Left lung (tissue), 10 donors: ENCODE measurements around the gene GP2. TPM values are rescaled to one million over a fixed set of nuclear protein-coding genes. Genes with fewer than 3 reads are reported as not detected.

Source experiments
- ATAC-seq: fragments of 200-7000 bp; cut with Tn5 transposase; one replicate; pipeline ENCODE4 v1.9.1; 2020; ENCODE audit warnings: moderate library complexity
- DNase-seq, 4 donors: peaks; one replicate each; pipeline ENCODE4 v3.0.0-alpha.2; 2013 to 2020
- H3K27ac ChIP-seq, 2 donors: fragments of 200-600 bp; sonication (generic) in 1 of 2; one replicate each; pipeline versions ENCODE4 v1.5.0 to v1.8.0; 2020 to 2021
- H3K27me3 ChIP-seq, 2 donors: fragments of 200-600 bp; sonication (generic) in 1 of 2; one replicate each; pipeline versions ENCODE4 v1.5.0 to v1.8.0; 2020 to 2021
- H3K36me3 ChIP-seq, 2 donors: fragments of 200-600 bp; sonication (generic) in 1 of 2; one replicate each; pipeline versions ENCODE4 v1.5.0 to v1.8.0; 2020 to 2021
- H3K4me1 ChIP-seq, 2 donors: fragments of 200-600 bp; one replicate each; pipeline ENCODE4 v1.8.0; 2021
- H3K4me3 ChIP-seq, 2 donors: fragments of 200-600 bp; sonication (generic) in 1 of 2; one replicate each; pipeline versions ENCODE4 v1.5.0 to v1.8.0; 2020 to 2021; ENCODE audit warnings: mild to moderate bottlenecking in 1 of 2
- H3K9me3 ChIP-seq, 2 donors: fragments of 200-600 bp; sonication (generic) in 1 of 2; one replicate each; pipeline versions ENCODE4 v1.5.0 to v1.8.0; 2020 to 2021
- CTCF ChIP-seq, 2 donors: fragments of 200-600 bp; sonication (generic) in 1 of 2; IDR thresholded peaks; one replicate each; pipeline versions ENCODE4 v1.5.0 to v1.8.0; 2021; ENCODE audit warnings: antibody characterized with exemption in 2 of 2
- intact Hi-C, 2 donors: fragments of 100-400 bp; cut with DNase I; formaldehyde crosslinking; loops; one replicate each; pipeline versions ENCODE4 v1.11.2 to v1.14.2; 2022
- polyA plus RNA-seq, 6 donors: library from polyadenylated mRNA; unstranded; fragments of 120-200 nt; gene quantifications; one replicate each; pipeline ENCODE4 v1.2.1, GENCODE V29; 2013; ENCODE audit not compliant: insufficient read length in 6 of 6
- total RNA-seq, 2 donors: library from RNA; stranded (reverse); fragmentation: NEBNext Ultra II Directional; extraction: Animal tissue kit (Norgen Biotek cat#: 25700); gene quantifications; one replicate each; pipeline ENCODE4 v1.2.1, GENCODE V29; 2021
- donor health status: DM: no; HTN: yes; CAD: no.
- donor health status: DM: no; HTN: no; CAD: no.

Gene GP2
- total and polyA plus RNA-seq, 8 donors = 0.07 to 0.24 (median 0.10) TPM; not detected in 4

DNA sequence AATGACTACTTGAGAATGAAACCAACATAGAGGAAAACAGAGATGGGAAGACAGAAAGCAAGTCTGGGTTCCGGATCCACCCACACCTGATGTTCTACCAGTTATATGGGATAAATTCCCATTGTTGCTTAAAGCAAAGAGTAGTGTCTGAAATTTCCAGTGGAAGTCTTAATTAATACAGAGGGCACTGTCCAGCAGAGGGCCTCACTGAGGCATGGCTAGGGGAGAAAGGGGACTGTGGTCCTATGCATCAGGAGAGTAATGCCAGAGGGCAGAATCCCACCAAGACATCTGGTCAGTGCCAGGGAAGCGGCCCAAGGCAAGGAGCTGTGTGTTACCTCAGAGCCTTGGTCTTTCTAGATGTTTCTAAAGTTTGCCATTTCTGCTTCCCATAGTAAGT lies 32.7 kb upstream of the GP2 start:
- no peak for TF ChIP-seq CTCF (IDR thresholded peaks at IDR 0.05)
- DNase-seq (no peak), ATAC-seq (no peak)
- Histone ChIP-seq H3K4me1 (no peaks in the 10 kb centered on the region), H3K4me3 (no peak overlapping the region), H3K9me3 (no peaks in the 10 kb centered on the region), H3K27me3 (peaks cover 0 to 11% of the 10 kb centered on the region in 2 donors), H3K36me3 (no peaks in the 10 kb centered on the region), H3K27ac (no peak overlapping the region)
- intact Hi-C loops = no loop called here

GRCh38 chr16:20355114-20355782 lies 27.9 kb upstream of the GP2 start:
- intact Hi-C loops = no loop called here
- H3K9me3 ChIP-seq = no peaks in the 10 kb centered on the region
- no peak for TF ChIP-seq CTCF (IDR thresholded peaks at IDR 0.05)
- no peak for ATAC-seq
- no peaks in the 10 kb centered on the region for H3K36me3 ChIP-seq
- peaks cover 0 to 18% of the 10 kb centered on the region in 2 donors for H3K27me3 ChIP-seq
- H3K27ac ChIP-seq = no peak overlapping the region
- H3K4me1 ChIP-seq = no peaks in the 10 kb centered on the region
- H3K4me3 ChIP-seq = no peak overlapping the region
- DNase-seq = no peak

GRCh38 chr16:20353379-20353778 lies 26.1 kb upstream of the GP2 start:
- no peak overlapping the region for H3K27ac ChIP-seq
- no peak for ATAC-seq
- H3K4me1 ChIP-seq = no peaks in the 10 kb centered on the region
- H3K9me3 ChIP-seq = no peaks in the 10 kb centered on the region
- DNase-seq = no peak
- TF ChIP-seq CTCF (IDR thresholded peaks at IDR 0.05) = no peak
- intact Hi-C loops = no loop called here
- H3K36me3 ChIP-seq = no peaks in the 10 kb centered on the region
- H3K4me3 ChIP-seq = no peak overlapping the region
- H3K27me3 ChIP-seq = peaks cover 0 to 35% of the 10 kb centered on the region in 2 donors

DNA sequence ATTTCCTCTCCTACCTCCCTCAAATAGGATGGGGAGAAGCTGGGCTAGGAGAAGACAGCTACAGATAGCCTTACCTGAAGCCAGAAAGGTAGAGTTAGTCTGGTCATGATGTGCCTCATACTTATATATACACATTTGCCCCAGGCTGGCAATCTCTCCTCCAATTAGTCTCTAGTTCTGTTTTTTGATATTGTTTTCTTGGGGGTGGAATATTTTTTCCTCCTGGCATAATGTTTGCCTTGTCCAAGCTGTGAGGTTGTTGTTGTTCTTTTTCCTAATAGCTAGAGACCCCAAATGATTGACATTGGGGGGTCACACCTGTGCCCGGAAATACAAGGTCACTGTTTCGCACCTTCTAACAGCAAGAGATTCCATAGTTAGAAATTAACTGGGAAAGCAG lies 25.3 kb upstream of the GP2 start, which contains the start of gene UMOD:
Gene UMOD, minus strand, starts transcription at position 101 of the 400 bp plus-strand sequence. CDS start 1,978 bp downstream, outside the sequence.
- intact Hi-C loops = no loop called here
- no peak for TF ChIP-seq CTCF (IDR thresholded peaks at IDR 0.05)
- Histone ChIP-seq H3K27ac (no peak within 1 kb of the TSS), H3K27me3 (peaks cover 0 to 43% of the 10 kb centered on the region in 2 donors), H3K4me3 (no peak within 1 kb of the TSS), H3K4me1 (no peaks in the 10 kb centered on the region), H3K36me3 (no peaks in the 10 kb centered on the region), H3K9me3 (no peaks in the 10 kb centered on the region)
- DNase-seq = no peak
- no peak for ATAC-seq

- ATAC-seq (no peak), DNase-seq (no peak)
- Histone ChIP-seq H3K9me3 (no peaks in the 10 kb centered on the region), H3K4me3 (no peak overlapping the region), H3K27ac (no peak overlapping the region), H3K27me3 (peaks cover 0 to 36% of the 10 kb centered on the region in 2 donors), H3K36me3 (no peaks in the 10 kb centered on the region), H3K4me1 (no peaks in the 10 kb centered on the region)
- TF ChIP-seq CTCF (IDR thresholded peaks at IDR 0.05) = no peak
- intact Hi-C loops = no loop called here
Observed at GRCh38 chr16:20349615-20350014, 22.3 kb upstream of the GP2 start.
